Fibroblast of the aortic adventitia (primary cell): ENCODE measurements around the gene HYAL1. TPM values are rescaled to one million over a fixed set of nuclear protein-coding genes. Genes with fewer than 3 reads are reported as not detected.

ENCODE experiments used
- DNase-seq: peaks from one replicate; pipeline ENCODE4 v3.0.0-alpha.2; 2010; ENCODE audit warnings: low read depth
- H3K4me3 ChIP-seq: 2 replicates; pipeline ENCODE4 v1.5.1; 2011; ENCODE audit warnings: low read depth, mild to moderate bottlenecking, control low read depth, low read length, moderate library complexity
- total RNA-seq: library from RNA; depleted of rRNA; stranded (reverse); fragments of >200 nt; gene quantifications from 2 replicates; pipeline ENCODE4 v1.2.3, GENCODE V29; 2012; ENCODE audit warnings: low replicate concordance
- TF ChIP-seq, protein P1 (sequence below): IDR thresholded peaks from 2 replicates; pipeline ENCODE4 v1.5.1; 2011; ENCODE audit warnings: mild to moderate bottlenecking, low read length, control low read depth, inconsistent platforms; ENCODE audit not compliant: insufficient read depth

Gene HYAL1
- total RNA-seq, 1 donor = 0.90 TPM

DNA sequence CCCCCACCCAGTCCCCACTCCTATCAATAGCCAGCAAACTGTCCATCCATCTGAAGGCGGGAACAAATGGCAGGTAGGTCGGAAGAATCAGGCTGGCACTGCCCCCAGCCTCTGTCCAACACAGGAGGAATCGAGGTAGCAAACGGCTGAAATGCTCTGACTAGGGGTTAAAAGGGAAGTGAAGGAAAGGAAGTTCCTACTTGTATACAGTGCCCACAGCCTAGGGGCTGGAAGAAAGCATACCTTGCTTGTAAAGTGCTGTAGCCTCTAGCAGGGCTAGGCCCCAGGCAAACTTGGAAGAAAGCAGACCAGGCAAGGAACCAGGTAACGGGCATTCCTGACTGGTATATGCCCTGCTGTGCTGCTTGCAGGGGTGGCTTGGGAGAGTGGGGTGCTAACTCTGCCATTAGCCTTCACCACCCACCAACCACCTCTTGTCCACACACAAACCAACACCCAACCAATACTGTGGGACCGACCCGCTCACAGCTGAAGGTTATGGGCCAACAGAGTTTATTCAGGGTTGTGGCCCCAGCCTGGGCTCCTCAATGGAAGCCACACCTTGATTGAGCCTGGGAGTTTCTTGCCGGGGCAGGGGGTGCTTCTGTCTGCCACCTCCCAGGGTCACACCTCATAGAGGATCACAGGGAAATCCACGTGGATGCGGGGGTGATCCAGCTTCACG, 22.3 kb upstream of the HYAL1 start:
- H3K4me3 ChIP-seq = no peak overlapping the region
- TF ChIP-seq, protein P1, sequence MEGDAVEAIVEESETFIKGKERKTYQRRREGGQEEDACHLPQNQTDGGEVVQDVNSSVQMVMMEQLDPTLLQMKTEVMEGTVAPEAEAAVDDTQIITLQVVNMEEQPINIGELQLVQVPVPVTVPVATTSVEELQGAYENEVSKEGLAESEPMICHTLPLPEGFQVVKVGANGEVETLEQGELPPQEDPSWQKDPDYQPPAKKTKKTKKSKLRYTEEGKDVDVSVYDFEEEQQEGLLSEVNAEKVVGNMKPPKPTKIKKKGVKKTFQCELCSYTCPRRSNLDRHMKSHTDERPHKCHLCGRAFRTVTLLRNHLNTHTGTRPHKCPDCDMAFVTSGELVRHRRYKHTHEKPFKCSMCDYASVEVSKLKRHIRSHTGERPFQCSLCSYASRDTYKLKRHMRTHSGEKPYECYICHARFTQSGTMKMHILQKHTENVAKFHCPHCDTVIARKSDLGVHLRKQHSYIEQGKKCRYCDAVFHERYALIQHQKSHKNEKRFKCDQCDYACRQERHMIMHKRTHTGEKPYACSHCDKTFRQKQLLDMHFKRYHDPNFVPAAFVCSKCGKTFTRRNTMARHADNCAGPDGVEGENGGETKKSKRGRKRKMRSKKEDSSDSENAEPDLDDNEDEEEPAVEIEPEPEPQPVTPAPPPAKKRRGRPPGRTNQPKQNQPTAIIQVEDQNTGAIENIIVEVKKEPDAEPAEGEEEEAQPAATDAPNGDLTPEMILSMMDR = no peak
- DNase-seq = no peak

DNA sequence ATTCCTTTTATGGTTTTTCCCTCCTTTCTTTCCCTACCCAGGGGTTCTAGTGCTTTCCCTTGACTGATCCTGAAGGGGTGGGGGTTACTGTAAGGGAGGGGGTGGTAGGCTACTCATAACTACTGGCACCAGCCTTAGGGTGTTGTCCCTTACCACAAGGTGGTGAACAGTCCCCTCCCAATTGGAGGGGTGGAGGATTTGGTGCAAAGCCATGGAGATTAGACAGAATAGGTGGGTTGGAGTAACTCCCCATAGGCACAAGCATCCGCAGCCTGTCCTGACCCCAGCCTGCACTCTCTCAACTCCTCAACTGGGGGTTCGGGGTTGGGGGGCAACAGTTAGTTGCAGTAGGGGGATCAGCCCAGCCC, 21.7 kb upstream of the HYAL1 start:
- TF ChIP-seq, protein P1 = no peak
- no peak for DNase-seq
- no peak overlapping the region for H3K4me3 ChIP-seq

DNA sequence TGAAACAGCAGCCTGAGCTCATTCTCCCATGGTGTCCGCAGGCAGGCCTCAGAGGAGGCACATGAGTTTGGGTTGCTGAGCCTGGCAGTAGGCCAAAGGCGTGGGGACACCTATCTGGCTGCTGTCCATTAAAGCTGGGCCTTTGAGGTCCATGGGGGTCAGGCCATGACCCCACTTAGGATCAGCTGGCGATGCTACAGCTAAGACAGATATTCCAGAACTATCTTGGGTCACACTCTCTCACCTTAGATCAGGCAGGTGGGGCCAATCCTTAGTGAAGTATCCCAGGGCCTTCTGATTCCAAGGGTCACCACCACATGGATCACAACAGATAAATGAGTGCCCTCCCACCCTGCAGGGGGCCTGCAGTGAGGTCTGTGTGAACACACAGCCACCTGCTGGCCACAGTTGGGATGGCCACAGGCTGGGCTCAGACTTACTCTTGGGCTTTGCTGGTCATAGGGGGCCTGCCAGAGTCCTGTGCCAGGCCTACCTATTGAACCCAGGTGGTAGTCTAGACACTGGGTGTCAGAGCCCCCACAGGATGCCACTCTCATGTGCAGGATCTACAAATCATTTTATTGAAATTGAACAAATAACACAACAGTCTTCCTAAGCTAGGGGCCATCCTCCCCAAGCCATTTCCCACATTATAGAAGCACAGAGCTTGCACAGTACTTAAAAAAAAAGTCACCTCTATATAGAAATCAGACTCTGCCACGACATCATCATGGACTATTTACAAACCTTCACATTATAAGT, 21.2 kb upstream of the HYAL1 start:
- no peak overlapping the region for H3K4me3 ChIP-seq
- DNase-seq = peak; percentile 64
- TF ChIP-seq, protein P1 = peak; percentile 87

GRCh38 chr3:50323614-50324199, 20.3 kb upstream of the HYAL1 start:
- DNase-seq = no peak
- TF ChIP-seq, protein P1 = no peak
- H3K4me3 ChIP-seq = no peak overlapping the region

DNA sequence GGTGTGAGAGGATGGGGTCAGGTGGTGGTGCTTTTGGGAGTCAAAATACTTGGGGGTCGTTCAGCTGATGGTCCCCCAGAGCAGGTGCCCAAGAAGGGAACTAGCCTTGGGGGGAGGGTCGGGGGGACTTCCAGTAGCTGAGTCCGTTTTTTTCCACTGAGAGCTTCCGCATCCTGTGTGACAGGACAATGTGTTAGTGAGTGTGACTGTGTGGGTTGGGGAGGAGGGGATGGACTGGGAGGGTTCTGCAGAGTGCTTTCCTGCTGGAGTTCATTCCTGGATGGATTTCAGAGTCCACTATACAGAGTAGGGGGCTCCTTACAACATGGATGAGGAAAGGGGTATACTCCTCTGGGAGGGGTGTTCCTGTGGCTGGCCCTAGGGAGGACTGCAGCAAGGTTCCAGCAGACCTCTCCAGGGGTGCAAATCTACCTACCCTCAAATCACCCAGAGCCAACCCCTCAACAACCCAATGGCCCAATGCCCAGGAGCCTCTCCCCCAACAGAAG, 19.8 kb upstream of the HYAL1 start:
- no peak overlapping the region for H3K4me3 ChIP-seq
- no peak for DNase-seq
- TF ChIP-seq, protein P1 = no peak

DNA sequence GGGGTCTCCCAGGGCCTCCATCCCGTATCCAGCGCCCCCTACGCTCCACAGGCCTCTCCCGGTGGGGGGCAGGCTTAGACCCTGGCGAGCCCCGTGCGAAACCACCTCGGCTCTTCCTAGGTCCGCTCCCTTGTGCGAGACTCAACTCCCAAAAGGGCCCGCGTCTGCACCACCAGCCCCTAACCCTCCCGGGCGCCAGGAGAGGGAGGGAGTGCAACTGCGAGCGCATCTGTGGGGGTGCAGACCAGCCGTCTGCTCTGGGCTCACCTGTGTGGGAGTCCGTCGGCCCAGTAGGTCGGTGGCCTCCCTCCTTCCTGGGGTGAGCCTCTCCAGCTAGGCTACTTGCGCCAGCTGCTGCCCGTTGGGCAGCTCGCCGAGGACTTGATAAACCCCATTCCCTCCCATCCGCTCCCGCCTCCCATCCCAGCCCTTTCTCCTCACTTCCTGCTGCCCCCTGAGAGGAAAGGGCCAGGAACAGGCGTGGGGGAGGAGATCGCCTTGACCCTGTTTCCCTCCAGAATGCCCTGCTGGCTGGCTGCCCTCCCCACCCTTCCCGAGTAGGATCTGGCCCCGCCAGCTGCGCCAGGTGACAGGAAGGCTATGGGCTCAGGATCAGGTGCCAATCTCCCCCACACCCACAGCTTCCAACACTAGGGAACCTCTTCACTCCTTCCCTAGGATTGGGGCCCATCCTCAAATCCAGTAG, 19.2 kb upstream of the HYAL1 start, which contains the start of gene HYAL2:
Gene HYAL2 (minus strand): TSS at position 360 of the 706 bp plus-strand sequence. CDS start 2,256 bp downstream, outside the sequence.
- TF ChIP-seq, protein P1 = no peak
- no peak for DNase-seq
- H3K4me3 ChIP-seq = peak within 1 kb of the TSS; percentile 84
